OCI-M2 (cell line): ENCODE measurements around the gene OBI1.

Experiments
- DNase-seq: peaks from one replicate; lab custom pipeline; 2025; ENCODE audit not compliant: unreplicated experiment; lab: John Stamatoyannopoulos, UW

Gene OBI1

DNA sequence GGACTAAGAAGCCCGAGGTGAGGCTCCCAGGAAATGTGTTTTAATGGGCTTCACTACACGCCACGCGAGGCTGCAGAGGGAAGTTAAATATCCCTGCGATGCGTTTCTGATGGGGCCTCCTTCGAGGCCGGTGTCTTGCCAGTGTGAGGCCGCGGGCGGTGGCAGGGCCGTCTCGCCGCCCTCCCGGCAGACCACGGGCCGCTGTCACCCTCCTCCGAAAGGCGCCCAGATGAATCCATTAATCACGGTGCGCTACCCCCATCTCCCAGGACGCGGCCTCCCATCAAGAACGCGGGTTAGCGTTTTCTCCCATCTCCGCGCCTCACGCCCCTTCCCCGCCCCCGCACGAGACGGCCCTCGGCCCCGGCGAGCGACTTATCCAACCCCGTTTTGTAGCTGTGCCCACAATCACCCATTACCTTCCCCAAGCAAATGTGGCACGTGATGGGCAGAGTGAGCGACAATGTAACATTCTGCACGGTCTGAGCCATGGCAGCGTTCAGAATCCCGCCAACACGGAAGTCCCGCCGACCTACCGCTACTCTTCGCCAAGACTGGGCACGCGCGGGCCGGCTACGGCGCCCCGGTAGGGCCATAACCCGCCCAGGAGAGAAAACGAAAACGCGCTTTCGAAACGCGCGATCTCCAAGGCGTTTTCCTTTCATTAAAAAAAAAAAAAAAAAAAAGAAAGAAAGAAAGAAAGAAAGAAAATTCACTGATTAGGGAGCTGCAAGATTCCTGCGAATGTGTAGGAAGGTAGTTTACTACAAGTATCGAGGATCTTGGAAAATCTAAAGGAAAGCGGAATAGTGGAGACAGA, at the start of gene OBI1:
Gene OBI1, minus strand, starts transcription at position 526 of the 820 bp plus-strand sequence. Its CDS starts 35 bp downstream, at position 491.
- no peak for DNase-seq

DNA sequence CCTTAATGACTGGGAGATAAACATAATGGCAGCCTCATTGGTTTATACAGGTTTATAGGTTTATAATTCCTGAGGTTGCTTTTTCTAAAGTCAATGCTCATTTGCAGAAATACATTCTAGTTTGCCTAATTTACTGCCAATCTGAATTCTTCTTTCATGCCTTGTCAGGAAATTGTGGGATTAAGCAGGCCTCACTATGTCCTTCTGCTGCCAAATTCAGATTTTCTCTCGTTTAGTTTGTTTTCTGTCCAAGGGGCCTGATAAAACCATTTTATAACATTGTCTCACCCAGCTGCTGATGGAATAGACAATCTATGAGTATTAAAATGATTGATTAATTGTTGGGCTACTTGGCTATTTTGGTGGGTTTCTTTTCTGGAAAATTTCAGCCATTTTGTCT, 42.4 kb upstream of the OBI1 start:
- no peak for DNase-seq

- no peak for DNase-seq
These were observed 41.4 kb upstream of the OBI1 start for GRCh38 chr13:78700121-78700910.

GRCh38 chr13:78689011-78689410, 30.1 kb upstream of the OBI1 start:
- DNase-seq = no peak

GRCh38 chr13:78686461-78686860, 27.5 kb upstream of the OBI1 start:
- DNase-seq = no peak

DNA sequence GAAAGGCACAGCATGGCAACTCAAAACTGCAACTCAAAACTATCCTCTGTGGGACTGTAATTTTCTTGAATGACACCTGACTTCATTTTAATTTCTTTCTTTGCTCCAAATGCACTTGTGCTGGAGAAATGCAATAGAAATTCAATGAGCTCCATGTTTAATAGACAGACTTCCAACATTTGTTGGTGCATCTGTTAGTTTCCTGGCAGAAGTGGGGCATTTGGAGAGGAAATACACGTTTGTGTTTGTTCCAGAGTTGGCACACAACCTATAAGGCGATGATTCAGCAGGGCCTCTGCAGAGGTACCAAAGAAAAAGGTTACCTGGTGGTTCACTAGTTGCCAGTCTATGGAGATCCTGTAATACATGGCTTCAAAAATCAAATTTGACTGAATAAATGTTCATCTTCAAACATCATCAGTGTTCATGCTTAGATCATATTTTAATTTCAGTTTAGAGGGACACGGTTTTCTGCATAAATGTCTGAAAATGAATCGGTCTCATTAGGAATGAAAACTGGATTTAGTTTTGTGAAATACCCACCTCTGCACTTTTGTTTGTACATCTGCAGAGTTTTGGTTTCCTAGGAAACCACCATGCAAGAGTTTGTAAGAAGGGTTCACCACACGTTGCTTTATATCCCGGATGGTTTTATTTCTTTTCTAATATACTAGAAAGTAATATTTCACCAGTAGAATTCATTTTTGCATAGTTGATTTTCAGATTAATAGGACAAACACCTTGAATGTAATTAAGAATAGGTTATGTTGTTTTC, 21.8 kb upstream of the OBI1 start:
- DNase-seq = no peak

- DNase-seq = no peak
These were observed 21.2 kb upstream of the OBI1 start for GRCh38 chr13:78680115-78680561.

DNA sequence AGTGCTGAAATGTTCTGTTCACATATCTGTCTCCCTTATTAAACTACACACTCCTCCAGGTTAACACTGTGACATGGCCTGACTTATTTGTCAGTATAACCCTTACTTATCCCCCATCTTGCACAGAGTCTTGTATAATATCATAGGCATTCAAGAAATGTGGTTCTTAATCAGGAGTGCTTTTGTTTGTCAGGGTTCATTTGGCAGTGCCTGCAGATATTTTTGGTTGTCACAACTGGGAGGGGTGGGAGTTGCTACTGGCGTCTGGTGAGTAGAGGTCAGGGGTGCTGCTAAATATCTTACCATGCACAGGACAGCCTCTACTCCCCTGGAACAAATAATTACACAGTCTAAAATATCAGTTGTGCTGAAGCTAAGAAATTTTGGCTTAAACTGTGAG, 20.4 kb upstream of the OBI1 start:
- no peak for DNase-seq

- no peak for DNase-seq
These were observed 16.2 kb upstream of the OBI1 start for GRCh38 chr13:78675112-78675511.

GRCh38 chr13:78674638-78675037, 15.7 kb upstream of the OBI1 start:
- no peak for DNase-seq

DNA sequence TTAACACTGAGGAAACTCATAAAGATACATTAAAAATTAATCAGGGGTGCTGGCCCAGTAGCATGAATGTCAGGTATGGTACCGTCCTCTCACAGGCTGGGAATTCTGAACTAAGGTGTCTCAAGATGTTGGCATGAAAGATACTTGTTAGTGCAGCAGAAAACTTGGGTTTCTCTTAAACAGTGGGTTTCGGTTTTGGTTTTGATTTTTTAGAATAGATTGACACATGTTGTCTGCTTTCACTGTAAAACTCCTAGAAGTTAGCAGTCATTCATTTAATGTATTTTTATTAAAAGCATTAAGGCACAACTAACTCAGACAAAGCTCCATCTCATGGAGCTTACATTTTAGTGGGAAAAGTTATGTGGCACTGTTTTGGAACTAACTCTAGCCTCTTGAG, 3.5 kb upstream of the OBI1 start:
- no peak for DNase-seq

- DNase-seq = no peak
These were observed 1.5 kb upstream of the OBI1 start for GRCh38 chr13:78660495-78660857.

DNA sequence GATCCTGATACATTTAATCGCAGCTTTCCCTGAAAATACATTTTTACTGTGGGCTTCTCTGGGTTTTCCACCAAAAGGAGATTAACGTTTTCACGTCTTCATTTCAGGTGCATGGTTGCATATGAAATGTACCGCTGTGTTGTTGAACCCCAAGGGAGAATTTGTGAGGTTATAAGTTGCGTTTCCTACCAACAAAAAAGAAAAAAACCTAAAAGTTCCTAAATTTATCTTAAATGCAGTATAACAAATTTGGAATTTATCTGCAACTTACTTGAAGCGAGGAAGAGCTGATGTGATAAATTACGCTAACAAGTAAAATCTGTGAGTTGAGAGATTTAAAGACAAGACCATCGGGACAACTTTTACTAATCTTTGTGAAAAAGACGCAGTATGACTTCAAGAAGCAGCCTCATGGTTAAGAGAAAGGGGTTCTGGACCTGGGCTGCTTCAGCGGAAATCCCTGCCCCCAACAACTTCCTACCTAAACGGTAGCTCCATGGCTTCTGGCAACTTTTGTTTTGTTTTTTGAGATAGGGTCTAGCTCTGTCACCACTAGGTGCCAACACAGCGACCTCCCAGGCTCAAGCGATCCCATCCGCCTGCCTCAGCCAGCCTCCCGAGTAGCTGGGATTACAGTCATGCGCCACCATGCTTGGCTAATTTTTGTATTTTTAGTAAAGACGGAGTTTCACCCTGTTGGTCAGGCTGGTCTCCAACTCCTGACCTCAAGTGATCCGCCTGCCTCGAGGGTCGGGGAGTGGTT, 958 bp upstream of the OBI1 start:
- DNase-seq = no peak

- no peak for DNase-seq
These were observed 435 bp upstream of the OBI1 start for GRCh38 chr13:78659450-78659730.

DNA sequence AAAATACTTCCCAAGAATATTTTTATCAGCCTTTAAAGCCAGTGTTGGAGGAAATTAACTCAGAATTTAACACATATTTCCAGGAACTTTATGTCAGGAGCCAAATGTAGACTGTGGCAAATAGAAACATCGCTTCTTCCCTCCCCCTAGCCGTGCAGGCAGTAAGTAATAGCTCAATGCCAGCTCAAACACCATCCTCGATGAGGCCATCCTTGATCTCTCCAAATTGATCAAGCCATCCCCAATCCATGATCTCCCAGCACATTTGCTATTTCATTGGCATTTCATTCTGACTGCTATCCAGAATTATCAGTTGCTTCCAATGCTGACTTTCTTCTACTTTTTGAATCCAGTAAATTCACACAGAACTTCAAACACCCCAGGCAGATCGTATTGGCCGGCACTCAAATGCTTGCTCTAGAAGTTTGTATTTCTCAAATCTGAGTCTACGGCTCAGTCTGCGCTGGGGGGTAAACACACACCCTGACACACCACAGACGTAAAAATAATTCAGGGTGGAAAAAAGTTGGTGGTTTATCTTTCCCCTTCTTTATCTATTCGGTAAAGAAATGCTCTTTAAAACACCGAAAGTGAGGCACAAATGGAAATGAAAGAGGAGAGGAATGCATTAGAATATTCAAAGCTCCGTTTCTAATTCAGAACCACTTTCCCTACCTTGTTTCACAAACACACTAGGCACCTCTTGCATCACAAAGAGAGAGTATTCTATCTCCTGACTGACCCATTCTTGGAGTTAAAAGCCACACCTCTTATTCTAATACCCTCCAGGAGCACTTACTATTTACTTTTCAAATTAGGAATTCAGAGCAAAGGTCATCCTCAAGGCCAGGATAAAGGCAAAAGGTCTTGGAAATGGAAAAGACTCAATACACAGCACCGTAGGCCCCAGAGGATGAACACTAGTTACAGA, 991 bp downstream of the OBI1 start:
- no peak for DNase-seq

- DNase-seq = no peak
These were observed 3.0 kb downstream of the OBI1 start for GRCh38 chr13:78655906-78656305.

DNA sequence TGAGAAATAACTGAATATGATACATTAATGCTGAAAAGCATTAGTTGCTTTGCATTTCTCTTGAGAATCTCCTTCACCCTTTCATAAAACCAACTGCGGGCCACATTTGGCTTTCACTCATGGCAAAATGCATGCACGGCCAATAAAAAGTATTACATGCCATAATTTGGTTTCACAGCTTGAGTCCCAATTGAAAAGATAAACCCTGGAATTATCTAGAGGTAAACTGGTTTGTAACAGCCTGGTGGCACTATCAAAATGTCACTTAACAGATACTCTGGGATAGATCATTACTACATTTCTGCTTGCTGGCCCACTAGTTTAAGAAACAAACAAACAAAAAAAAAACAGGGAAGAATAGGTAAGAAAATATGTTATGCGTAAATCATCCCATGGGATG, 3.9 kb downstream of the OBI1 start:
- no peak for DNase-seq

DNA sequence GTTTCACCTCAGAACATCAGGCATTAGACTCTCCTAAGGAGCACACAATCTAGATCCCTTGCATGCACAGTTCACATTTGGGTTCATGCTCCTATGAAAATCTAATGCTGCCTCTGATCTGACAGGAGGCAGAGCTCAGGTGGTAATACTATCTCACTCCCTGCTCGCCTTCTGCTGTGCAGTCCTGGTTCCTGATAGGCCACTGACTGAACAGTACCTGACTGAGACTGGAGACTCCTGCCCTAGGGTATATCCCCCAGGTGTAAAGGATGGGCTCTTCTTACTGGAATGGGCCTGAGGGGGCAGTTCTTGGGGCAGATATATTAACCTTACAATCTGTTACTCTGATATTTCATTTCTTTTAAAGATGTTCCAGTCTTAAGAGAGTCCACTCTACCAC, 6.3 kb downstream of the OBI1 start:
- DNase-seq = no peak

GRCh38 chr13:78650717-78651083, 8.3 kb downstream of the OBI1 start:
- DNase-seq = no peak
